HL-60 (cell line): ENCODE results near the gene POU5F2.

Source experiments
- POLR2AphosphoS5 ChIP-seq: IDR thresholded peaks from 2 replicates; pipeline ENCODE4 v1.6.1; 2012; ENCODE audit warnings: low read depth
- TF ChIP-seq, protein P1 (sequence below): IDR thresholded peaks from one replicate; pipeline ENCODE4 v1.5.1; 2011; ENCODE audit warnings: low read length, control low read depth, inconsistent platforms; ENCODE audit not compliant: insufficient read depth
- TF ChIP-seq, protein P2 (sequence below): IDR thresholded peaks from 2 replicates; pipeline ENCODE4 v1.6.1; 2012; ENCODE audit warnings: low read depth; ENCODE audit not compliant: insufficient replicate concordance

DNA sequence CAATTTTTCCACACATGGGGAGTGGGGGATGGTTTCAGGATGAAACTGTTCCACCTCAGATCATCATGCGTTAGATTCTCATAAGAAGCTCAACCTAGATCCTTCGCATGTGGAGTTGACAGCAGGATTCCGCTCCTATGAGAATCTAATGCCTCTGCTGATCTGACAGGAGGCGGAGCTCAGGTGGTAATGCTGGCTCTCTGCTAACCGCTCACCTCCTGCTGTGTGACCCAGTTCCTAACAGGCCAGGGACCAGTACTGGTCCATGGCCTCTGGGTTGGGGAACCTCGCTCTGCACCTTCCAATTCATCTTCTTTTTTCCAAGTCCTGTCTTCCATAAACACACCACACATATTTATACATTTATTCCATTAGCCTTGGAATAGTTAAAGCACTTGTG is 33.0 kb downstream of the POU5F2 start:
- TF ChIP-seq, protein P1, sequence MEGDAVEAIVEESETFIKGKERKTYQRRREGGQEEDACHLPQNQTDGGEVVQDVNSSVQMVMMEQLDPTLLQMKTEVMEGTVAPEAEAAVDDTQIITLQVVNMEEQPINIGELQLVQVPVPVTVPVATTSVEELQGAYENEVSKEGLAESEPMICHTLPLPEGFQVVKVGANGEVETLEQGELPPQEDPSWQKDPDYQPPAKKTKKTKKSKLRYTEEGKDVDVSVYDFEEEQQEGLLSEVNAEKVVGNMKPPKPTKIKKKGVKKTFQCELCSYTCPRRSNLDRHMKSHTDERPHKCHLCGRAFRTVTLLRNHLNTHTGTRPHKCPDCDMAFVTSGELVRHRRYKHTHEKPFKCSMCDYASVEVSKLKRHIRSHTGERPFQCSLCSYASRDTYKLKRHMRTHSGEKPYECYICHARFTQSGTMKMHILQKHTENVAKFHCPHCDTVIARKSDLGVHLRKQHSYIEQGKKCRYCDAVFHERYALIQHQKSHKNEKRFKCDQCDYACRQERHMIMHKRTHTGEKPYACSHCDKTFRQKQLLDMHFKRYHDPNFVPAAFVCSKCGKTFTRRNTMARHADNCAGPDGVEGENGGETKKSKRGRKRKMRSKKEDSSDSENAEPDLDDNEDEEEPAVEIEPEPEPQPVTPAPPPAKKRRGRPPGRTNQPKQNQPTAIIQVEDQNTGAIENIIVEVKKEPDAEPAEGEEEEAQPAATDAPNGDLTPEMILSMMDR: no peak
- no peak for TF ChIP-seq POLR2AphosphoS5
- TF ChIP-seq, protein P2, sequence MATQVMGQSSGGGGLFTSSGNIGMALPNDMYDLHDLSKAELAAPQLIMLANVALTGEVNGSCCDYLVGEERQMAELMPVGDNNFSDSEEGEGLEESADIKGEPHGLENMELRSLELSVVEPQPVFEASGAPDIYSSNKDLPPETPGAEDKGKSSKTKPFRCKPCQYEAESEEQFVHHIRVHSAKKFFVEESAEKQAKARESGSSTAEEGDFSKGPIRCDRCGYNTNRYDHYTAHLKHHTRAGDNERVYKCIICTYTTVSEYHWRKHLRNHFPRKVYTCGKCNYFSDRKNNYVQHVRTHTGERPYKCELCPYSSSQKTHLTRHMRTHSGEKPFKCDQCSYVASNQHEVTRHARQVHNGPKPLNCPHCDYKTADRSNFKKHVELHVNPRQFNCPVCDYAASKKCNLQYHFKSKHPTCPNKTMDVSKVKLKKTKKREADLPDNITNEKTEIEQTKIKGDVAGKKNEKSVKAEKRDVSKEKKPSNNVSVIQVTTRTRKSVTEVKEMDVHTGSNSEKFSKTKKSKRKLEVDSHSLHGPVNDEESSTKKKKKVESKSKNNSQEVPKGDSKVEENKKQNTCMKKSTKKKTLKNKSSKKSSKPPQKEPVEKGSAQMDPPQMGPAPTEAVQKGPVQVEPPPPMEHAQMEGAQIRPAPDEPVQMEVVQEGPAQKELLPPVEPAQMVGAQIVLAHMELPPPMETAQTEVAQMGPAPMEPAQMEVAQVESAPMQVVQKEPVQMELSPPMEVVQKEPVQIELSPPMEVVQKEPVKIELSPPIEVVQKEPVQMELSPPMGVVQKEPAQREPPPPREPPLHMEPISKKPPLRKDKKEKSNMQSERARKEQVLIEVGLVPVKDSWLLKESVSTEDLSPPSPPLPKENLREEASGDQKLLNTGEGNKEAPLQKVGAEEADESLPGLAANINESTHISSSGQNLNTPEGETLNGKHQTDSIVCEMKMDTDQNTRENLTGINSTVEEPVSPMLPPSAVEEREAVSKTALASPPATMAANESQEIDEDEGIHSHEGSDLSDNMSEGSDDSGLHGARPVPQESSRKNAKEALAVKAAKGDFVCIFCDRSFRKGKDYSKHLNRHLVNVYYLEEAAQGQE: no peak
